Retinal pigment epithelial cell (primary cell): ENCODE measurements around the gene SUMF1.
A peak's percentile ranks its signal among the peaks of the same experiment; 100 is the strongest.

Experiments used
- DNase-seq: peaks from one replicate; pipeline ENCODE4 v3.0.0-alpha.2; 2010; ENCODE audit warnings: low read depth
- H3K4me3 ChIP-seq: 2 replicates; pipeline ENCODE4 v1.5.1; 2011; ENCODE audit warnings: mild to moderate bottlenecking, low read length, control low read depth, moderate library complexity
- CTCF ChIP-seq: conservative IDR thresholded peaks from 2 replicates; pipeline ENCODE4 v1.5.1; 2011; ENCODE audit warnings: low read depth, low read length, control low read depth, inconsistent platforms

The SUMF1 gene

GRCh38 chr3:4432259-4432658, 34.8 kb downstream of the SUMF1 start:
- DNase-seq = no peak
- TF ChIP-seq CTCF = no peak
- no peak overlapping the region for H3K4me3 ChIP-seq

GRCh38 chr3:4429648-4430350, 37.3 kb downstream of the SUMF1 start:
- TF ChIP-seq CTCF = no peak
- DNase-seq = no peak
- H3K4me3 ChIP-seq = no peak overlapping the region

- peak; percentile 59 for DNase-seq
Observed at GRCh38 chr3:4426782-4427344, 40.2 kb downstream of the SUMF1 start.

GRCh38 chr3:4426261-4426781, 40.7 kb downstream of the SUMF1 start:
- DNase-seq = no peak
- no peak for TF ChIP-seq CTCF
- H3K4me3 ChIP-seq = no peak overlapping the region

More at GRCh38 chr3:4426782-4427344, 40.2 kb downstream of the SUMF1 start:
- TF ChIP-seq CTCF = no peak
- H3K4me3 ChIP-seq = no peak overlapping the region

- H3K4me3 ChIP-seq = no peak overlapping the region
- no peak for TF ChIP-seq CTCF
- DNase-seq = no peak
Observed at GRCh38 chr3:4425707-4426106, 41.4 kb downstream of the SUMF1 start.

GRCh38 chr3:4425055-4425454, 42.0 kb downstream of the SUMF1 start:
- no peak for TF ChIP-seq CTCF
- DNase-seq = no peak
- no peak overlapping the region for H3K4me3 ChIP-seq

GRCh38 chr3:4421121-4421520, 45.9 kb downstream of the SUMF1 start:
- no peak overlapping the region for H3K4me3 ChIP-seq
- no peak for TF ChIP-seq CTCF
- DNase-seq = peak; percentile 74
